NCI-H82 treated with DMSO at 0.1 percent for 48 hours (cell line): ENCODE results near the gene KCNJ16.

Experiments used
- DNase-seq: peaks from one replicate; lab custom pipeline; 2025; ENCODE audit not compliant: unreplicated experiment; lab: John Stamatoyannopoulos, UW

Gene KCNJ16

DNA sequence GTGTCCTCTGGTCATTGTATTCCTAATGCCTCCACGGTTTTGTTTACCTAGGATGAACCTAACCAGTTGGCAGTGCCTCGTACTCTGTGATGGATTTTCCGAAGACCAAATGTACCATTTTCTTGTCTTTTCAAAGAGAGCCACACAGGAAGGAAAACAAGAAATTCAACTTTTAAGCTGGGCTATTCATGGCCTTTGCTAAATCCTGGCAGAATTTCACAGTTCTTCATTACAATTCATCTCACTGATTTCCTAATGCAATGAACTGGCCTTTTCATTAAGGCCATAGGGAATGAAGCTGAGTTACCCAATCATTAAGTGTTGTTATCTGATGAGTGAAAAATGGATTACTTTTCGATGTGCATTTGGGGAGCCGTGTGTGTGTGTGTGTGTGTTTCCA is 7.9 kb upstream of the KCNJ16 start:
- DNase-seq, result no peak

DNA sequence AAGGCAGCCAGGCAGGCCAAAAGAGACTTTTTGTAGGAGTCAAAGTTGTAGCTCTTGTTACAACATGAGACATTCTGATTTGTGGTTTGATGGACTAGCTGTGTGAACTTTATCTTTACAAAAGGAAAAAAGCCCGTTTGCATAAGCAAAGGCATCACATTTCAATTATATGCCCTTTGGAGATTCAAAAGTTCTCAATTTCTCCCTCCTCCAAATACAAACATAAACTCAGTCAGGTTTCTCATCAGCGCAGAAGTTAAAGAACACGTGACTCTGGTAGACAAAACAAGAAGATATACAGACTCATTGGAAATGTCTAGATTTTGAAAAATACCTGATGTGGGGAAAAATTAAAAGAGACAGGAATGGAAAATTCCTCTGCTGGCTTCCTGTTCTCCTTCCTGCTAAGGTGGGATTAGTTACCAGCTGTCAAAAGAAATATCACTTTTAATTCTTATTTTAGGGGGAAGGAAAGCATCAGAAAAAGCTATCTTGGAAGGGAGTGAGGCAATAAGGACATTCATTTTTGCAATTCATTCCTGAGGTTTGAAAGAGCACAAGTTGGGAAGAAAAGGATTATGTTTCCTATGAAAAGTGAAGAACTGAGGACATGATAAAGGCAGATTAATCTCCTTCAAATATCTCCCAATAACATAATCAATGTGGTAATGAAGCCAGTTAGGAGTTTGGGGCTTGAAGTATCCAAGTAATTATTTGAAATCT is 4.6 kb upstream of the KCNJ16 start:
- DNase-seq, result no peak

DNA sequence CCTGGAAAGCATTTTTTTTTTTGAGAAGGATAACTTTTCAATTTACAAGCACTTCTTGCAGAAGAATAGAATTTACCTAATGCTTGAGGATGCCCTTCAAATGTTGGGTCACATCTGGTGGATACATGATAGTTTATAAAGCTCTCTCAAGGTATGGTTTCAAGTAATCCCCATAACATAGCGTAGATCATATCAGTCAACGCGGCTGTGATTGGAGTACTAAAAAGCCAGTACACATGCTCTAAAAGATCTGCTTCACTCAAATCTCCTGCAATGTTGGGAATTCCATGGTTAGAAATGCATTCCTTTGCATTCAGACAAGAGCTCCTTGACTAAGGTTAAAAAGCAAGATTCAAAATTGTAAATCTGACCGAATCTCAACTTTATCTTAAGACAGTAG is 3.9 kb upstream of the KCNJ16 start:
- DNase-seq, result no peak

DNA sequence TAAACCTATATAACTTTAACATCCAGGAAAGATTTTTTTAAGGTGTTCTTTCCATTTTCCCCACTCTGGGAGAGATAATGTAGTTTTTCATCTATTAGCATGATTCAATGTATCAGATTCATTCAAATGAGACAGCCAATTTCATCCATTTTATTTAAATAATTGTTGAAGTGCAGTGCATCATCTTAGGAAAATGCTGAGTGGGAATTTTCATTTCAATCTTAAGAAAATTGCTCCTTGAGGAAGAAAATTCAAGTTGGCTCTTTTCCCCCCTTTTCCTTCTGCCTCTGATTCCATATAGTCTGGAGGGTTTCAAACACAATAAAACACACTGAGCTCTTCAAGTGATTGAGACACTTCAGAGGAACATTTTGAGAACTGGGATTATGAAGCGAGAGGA is 3.4 kb upstream of the KCNJ16 start:
- DNase-seq, result no peak

DNA sequence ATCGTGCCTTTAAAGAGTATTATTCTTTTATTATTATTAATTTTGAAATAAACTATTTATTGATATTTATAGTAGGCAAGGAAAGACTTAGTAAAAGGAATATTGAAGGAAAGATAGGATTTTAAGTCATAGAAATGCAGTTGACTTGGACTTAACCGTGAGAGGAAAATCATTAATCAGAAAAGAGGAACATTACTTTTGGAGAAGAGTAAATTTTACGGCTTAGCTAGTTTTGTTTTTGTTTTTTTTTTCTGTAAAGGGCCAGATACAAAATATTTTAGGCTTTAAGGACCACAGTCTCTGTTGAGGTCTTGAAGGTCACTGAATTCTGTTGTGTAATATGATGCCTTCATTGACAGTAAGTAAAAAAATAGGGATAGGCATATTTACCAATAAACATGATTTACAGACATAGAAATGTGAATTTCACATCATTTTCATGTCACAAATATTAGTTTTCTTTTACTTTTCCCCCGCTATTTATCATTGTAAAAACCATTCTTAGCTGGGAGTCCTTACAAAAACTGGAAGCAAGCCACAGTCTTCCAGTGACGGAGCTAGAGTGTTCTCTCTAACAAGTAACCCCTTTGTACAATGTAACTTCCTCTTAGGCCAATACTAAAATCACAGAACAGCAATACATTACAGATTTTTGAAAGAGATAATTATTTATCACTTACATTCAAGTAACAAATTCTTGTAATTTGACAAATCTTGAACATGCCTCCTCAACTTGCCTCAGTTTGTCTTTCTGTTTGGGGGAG is 2.3 kb upstream of the KCNJ16 start:
- no peak for DNase-seq

DNA sequence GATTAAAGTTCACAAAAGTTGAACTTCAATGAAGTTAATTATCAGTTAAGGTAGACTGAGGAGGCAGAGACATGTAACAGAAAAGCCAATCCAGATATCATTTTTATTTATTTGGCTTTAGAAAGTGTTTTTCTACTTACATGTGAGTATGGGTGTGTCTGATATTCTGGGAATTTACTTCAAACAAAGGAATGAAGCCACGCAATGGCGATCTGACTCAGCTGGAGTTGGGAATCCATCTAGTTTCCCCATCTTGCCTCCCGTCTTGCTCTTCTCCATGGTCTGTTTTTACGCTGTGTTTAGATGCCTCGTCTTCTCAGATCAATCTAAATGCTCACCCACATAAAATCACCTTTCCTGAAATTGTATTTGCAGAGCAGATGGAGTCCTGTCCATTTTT is 1.7 kb upstream of the KCNJ16 start:
- no peak for DNase-seq

DNA sequence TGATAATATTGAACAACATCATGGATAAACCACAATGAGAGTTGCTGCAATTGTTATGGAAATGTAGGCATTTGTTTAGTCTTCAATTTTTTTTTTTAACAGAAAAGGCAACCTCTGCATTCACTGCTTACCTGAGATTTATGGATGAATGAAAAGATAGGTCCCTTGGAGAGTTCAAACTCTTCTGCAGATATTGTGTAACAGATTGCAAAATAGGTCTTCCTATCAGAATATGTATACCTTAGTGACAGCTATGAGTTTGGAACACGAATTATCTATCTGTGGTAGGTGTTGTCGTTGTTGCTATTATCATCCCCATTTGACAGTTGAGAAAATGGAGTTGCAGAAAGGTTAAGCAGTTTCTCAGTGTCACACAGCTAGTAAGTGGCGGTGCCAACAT is 1.2 kb upstream of the KCNJ16 start:
- DNase-seq, result no peak

DNA sequence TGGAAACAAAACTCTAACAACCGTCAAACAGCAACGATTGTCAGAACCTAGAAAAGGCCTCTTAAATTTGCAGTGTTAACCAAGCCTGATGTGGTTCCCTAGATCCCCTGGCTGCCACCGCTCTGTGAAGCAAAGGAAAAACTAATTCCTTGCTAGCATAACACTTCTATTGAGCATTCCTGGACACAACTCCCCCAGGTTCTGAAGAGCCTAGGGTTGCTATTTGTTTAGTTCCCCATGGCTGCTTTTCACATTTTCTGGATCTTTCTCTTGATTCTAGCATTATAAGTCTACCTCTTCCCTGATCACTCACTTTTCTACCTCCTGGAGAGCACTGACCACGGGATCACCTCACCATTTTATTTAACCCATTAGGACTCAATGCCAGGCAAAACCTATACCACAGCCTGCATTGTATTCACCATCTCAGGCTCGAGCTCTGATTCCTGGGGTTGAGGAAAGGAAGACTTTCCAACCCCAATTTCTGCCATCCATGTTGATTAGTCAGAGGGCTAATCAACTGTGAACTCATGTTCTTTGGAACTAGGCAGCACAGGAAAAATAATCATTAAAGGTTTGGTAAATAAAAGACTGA is 692 bp upstream of the KCNJ16 start:
- no peak for DNase-seq

DNA sequence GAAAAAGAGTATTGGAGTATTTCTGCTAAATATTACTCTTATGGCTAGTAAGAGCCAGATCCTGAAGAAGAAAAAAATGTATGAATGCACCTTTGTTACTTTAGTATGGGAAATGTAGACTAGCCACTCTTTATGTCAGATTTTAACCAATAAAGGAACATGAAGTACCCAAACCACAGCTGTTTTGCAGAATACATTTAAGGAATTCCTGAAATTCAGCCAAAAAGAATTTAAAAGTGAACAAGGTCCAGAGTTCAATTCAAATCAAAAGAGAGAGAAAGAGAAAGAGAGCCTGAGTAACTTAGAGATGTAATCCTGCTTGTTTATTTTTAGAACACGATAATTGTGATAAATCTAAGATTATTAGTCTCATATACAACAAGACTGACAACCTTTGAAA is 1.2 kb downstream of the KCNJ16 start:
- DNase-seq, result no peak

DNA sequence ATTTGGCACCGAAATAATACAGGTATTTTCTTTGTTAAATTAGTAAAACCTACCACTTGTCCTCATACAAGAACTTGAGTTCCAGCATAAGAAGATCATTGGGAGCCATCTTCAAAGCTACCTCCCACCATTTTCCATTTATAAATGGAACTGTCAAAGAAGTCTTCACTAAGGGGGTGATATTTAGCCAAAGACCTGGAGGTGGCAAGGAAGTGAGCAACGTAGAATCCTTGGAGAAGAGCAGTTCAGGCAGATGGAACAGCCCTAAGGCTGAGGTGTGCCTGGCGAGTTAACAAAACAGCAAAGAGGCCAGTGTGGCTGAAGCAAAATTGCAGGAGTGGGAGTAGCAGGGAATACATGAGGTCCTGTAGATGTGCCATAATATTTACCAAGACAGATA is 1.8 kb downstream of the KCNJ16 start:
- DNase-seq, result no peak

DNA sequence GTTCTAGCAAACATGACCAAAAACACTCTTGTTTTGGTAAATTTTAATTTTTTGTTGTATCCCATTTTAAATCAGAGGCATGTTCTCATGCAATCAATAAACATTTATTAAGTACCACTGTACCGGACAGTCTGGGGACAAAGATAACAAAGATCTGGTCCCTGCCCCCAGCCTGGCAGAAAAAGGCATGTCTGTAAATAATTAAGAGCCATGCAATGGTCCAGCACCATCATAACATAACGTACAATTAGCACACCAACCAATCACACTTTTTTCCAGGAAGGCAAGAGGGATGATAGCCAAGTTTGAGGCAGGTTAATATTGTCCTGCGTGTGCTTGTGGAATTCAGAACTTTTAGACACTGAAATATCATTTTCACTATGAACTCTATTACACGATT is 3.5 kb downstream of the KCNJ16 start:
- DNase-seq, result no peak

DNA sequence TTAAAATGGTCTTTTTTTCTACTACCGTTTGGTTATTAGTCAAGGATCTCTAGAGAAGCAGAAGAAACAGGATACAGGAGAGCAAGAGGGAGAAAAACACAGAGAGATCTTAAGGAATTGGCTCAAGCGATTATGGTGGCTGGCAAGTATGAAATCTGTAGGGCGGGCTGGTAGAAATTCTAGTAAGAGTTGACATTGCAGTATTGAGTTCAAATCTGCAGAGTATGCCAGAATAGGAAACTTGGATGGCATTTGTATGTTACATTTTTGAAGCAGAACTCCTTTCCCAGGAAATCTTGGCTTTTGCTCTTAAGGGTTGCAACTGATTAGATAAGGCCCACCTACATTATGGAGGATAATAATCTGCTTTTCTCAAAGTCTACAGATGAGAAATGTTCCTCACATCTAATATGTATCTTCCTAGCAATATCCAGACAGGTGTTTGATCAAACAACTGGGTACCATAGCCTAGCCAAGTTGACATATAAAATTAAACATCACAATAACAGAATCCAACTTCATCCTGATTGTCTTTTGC is 4.0 kb downstream of the KCNJ16 start:
- no peak for DNase-seq

DNA sequence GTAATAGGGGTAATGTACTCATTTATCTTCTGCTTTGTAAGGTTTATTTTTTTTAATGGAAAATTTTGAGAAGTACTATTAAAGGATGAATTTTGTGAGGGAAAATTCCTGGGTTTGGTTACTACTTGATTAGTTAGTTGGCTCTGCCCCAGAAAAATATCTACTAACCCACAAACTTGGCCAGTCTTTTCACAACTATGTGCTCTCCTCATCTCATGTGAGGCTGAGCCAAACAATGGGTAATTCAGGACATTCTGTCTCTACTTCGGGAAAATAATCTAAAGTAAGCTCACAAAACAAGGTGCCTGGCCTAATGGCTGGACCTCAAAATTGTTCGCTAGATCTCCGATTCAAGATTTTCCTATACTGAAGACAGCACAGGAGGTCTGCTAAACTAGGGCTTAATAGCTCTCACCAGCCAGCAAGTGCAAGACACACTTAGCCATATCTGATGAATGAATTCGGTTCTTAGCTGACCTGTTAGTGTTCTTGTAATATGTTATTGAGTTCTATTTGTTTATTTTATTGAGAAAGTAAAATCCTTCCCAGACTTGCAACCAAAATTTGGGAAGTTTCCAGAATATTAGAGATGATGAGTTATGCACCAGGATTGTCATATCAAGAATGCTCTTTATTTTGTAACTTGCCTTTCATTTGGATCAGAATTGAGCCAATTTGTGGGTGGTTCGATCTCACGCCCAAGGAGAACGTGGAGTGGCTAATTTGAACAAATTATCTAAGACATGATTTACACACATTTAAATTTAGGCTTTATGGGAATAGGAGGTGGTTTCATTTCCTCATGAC is 5.7 kb downstream of the KCNJ16 start:
- no peak for DNase-seq

DNA sequence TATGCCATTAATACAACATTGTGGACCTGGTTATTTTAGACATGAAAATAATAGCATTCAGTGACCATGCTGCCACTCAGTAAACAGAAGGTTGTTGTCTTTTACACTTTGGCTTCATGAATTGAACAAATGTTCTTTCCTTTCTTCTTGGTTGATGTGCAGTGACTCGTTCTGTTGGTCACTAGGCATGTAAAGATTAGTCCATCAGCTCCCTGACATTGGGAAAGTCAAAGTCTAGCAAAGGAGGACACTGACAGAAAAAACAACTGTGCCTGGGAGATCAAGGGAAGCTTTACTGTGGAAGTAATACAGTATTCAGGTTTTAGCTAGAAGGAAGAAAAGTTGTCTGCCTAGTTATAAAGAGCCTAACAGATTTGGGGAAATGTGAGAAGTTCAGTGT is 6.9 kb downstream of the KCNJ16 start:
- DNase-seq, result no peak

DNA sequence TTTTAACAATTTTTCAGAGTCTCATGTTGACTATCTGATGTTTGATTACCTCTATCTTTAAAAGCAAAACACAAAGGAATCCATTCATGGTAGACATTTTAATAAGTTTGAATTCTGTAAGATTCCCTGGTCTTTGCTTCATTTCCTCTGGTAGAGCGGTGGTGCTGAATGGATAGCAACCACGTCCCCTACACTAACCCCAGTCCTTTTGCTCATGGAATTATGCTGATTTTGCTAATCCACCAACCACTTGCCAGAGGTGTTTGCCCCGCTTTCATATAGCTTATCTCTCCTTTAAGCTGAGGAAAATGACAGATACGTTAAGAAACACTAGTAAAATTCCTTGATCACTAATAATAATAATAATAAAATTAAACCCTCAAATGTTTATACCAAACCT is 9.5 kb downstream of the KCNJ16 start:
- DNase-seq, result no peak

DNA sequence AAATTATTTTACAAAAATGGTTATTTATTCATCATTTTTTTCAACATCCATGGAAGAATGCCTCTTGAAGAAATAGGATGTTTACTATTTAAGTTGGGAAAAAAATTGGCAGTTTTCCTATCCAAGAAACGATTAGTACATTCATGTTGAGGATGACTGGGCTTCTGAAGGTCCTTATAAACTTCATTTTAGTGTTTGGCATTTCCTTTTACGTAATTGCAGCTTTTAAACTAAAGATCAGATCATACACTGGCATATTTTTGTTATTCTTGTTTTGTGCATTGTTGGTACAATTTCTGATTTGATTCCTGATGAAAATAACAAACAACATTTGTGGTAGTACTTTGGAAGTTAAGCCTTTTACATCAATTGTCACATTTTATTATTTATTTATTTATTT is 11.5 kb downstream of the KCNJ16 start:
- DNase-seq, result no peak

DNA sequence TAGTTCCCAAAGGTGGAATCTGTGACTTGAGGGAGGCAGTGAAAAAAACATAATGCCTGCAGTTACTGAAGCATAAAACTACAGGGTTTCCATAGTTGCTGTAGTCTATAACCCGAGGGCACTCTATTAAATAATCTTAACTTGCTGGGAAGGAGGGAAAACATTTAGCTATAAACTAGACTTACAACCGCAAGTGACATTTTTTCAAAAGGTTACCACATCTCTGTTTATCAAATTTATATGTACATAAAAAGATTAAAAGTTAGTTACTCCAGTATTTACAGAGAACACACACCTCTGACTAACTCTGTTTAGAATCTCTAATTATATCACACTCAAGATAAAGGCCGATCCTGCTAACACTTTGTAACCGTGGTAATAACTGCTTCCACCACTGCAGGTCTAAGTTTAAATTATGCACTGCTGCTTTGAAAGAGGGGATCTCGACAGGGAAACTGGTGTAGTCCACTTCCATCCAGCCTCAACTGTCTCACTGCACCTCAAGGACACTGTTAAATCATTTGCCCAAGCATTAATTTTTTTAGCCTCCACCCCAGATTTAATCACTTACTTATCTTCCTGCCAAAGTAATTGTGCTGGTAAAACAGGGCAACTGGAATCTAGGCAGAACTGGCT is 14.6 kb downstream of the KCNJ16 start:
- DNase-seq, result no peak

DNA sequence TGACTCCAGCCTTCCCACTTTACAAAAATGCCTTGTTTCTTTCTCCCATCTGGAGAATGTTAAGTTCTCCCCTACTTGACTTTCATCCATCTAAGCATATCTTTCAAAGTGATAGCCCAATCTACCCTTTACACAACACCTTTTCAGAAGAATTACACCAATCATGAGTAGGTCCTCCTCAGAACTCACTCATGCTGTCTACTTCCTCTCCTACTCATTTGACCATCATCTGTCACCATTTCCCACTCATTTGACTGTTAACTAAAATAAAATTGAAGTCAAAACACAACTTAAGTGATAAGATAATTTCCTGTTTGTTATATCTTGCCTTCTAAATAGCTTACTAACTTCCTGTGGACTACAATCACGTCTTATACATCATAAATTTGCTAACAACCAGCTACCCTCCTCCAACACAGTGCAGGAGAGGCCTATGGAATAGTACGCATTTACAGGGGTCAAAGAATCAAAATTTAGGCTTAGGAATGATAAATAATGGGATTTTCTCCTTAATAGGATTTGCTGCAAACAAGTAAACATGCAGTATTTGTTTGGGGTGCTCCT is 16.1 kb downstream of the KCNJ16 start:
- no peak for DNase-seq

DNA sequence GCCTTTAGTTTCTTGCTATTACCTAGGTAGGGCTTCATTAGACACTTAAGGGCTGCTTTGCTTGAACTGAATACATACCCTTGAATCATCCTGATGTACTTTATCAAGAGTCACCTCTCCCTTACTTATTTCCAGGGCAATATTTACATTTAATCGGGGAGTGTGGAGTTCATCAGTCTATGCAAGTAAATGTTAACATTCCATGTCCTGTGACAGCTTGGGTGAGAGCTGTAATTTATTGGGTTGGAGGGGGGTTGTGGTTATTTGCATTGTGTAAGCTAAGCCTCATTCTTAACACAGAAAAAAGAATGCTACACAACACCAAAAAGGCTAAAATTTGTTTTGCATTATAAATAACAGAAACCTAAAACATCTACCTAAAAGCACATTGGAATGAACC is 16.7 kb downstream of the KCNJ16 start:
- DNase-seq, result no peak

DNA sequence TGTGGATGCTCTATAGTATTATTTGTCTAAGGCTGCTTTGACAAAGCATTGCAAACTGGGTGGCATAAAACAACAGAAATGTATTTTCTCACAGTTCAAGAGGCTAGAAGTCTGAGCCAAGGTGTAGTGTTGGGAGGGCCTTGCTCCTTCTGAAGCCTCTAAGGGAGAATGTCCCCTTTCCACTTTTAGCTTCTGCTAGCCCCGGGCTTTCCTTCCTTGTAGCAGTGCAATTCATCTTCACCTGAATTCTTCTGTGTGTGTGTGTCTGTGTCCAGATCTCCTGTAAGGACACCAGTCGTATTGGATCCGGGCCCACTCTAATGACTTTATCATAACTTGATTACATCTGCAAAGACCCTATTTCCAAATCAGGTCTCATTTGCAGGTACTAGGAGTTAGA is 18.1 kb downstream of the KCNJ16 start:
- no peak for DNase-seq

DNA sequence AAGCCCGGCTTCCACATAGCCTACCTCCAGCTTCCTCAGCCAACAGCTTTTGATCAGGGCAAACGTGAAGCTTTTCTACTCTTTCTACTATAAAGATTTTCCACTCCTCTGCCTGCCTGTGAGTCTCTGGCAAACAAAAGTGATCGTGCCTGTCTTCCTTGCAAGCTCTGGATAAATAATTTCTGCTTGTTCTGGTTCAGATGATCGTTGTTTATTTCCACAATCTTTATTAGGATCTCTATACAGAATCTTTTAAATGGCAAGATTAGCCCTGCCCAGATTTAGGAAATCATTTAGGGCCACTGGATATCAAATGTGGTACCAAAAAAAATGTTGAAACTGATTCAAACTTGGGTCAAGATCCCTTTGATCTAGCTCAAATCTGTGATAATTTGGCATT is 20.4 kb downstream of the KCNJ16 start:
- no peak for DNase-seq
